Endothelial cell of umbilical vein (primary cell): ENCODE results near the gene MME. TPM values are rescaled to one million over a fixed set of nuclear protein-coding genes. Genes with fewer than 3 reads are reported as not detected.

ENCODE experiments used
- BruUV-seq: library from RNA; stranded (reverse); fragments of 400-500 nt; replicated peaks from 2 replicates; lab custom pipeline; 2021; lab: Mats Ljungman, UMichigan
- CTCF ChIA-PET: fragments of 300-600, 350-600 bp; sonication (Branson Sonifier 250); formaldehyde crosslinking; loops from one replicate; lab custom pipeline; 2021; ENCODE audit warnings: antibody characterized with exemption, inconsistent platforms; lab: Charles Lee
- POLR2A ChIA-PET: fragments of 300-600, 350-600 bp; sonication (Branson Sonifier 250); formaldehyde crosslinking; loops from one replicate; lab custom pipeline; 2021; ENCODE audit warnings: antibody characterized with exemption, inconsistent platforms; lab: Charles Lee
- DNase-seq: peaks from one replicate; pipeline ENCODE4 v3.0.0-alpha.2; 2011; ENCODE audit warnings: low read depth, low spot score
- FAIRE-seq: peaks from 2 replicates; lab custom pipeline; 2011; peaks lifted over from hg19 to GRCh38; lab: Jason Lieb, UNC
- H2AFZ ChIP-seq: 2 replicates; pipeline ENCODE4 v1.6.0; 2012; ENCODE audit warnings: low read depth, low read length, control low read depth, inconsistent platforms
- H3K27ac ChIP-seq: 2 replicates; pipeline ENCODE4 v1.5.1; 2011; ENCODE audit warnings: low read depth, mild to moderate bottlenecking, control low read depth, low read length, moderate library complexity; ENCODE audit not compliant: insufficient read depth
- H3K27me3 ChIP-seq, 2 experiments: 2 replicates each; pipeline versions ENCODE4 v1.6.0 to v1.6.1; 2011; ENCODE audit warnings: low read length in 2 of 2, mixed read lengths in 1 of 2; ENCODE audit not compliant: control insufficient read depth in 2 of 2, insufficient read depth in 2 of 2
- H3K36me3 ChIP-seq, 2 experiments: 2 replicates in 1 of 2; 3 replicates in 1 of 2; pipeline ENCODE4 v1.5.1; 2011; ENCODE audit warnings: low read length in 2 of 2, mild to moderate bottlenecking in 1 of 2, moderate library complexity in 1 of 2; ENCODE audit not compliant: control insufficient read depth in 2 of 2, insufficient read depth in 2 of 2; ENCODE audit errors: extremely low read depth in 1 of 2
- H3K4me1 ChIP-seq: 3 replicates; pipeline ENCODE4 v1.5.1; 2011; ENCODE audit warnings: mild to moderate bottlenecking, low read length; ENCODE audit not compliant: control insufficient read depth, insufficient read depth; ENCODE audit errors: extremely low read depth
- H3K4me2 ChIP-seq: 2 replicates; pipeline ENCODE4 v1.6.1; 2011; ENCODE audit warnings: low read length, control low read depth, mixed read lengths; ENCODE audit not compliant: insufficient read depth
- H3K4me3 ChIP-seq, 3 experiments: fragments of 200-600 bp in 1 of 3; sonication (generic), shearing (Covaris generic) in 1 of 3; replicated peaks in 1 of 3; 2 replicates each; pipeline ENCODE4 v1.5.1; 2011 to 2016; ENCODE audit warnings: control low read depth in 3 of 3, low read length in 3 of 3, mild to moderate bottlenecking in 2 of 3, inconsistent platforms in 1 of 3, low read depth in 1 of 3, moderate library complexity in 1 of 3; ENCODE audit not compliant: insufficient read depth in 1 of 3
- H3K79me2 ChIP-seq: 2 replicates; pipeline ENCODE4 v1.6.0; 2012; ENCODE audit warnings: low read length, inconsistent platforms; ENCODE audit not compliant: control insufficient read depth, insufficient read depth
- H3K9ac ChIP-seq: replicated peaks from 2 replicates; pipeline ENCODE3; 2011; ENCODE audit warnings: low read length, control low read depth; ENCODE audit not compliant: insufficient read depth; ENCODE audit errors: extremely low read depth
- H3K9me1 ChIP-seq: replicated peaks from 3 replicates; pipeline ENCODE4 v1.6.0; 2011; ENCODE audit warnings: mild to moderate bottlenecking, low read length; ENCODE audit not compliant: control insufficient read depth, insufficient read depth; ENCODE audit errors: extremely low read depth
- H3K9me3 ChIP-seq: replicated peaks from 2 replicates; pipeline ENCODE4 v1.5.1; 2012; ENCODE audit warnings: low read length, inconsistent platforms; ENCODE audit not compliant: control insufficient read depth, insufficient read depth
- H4K20me1 ChIP-seq: replicated peaks from 2 replicates; pipeline ENCODE3; 2011; ENCODE audit warnings: mild to moderate bottlenecking, low read length; ENCODE audit not compliant: control insufficient read depth, insufficient read depth; ENCODE audit errors: extremely low read depth
- EZH2 ChIP-seq: IDR thresholded peaks from 2 replicates; pipeline ENCODE4 v1.6.1; 2012; ENCODE audit warnings: borderline replicate concordance, low read depth, mild to moderate bottlenecking, moderate library complexity, low read length, inconsistent platforms; ENCODE audit not compliant: severe bottlenecking
- FOS ChIP-seq: IDR thresholded peaks from 2 replicates; pipeline ENCODE4 v1.6.1; 2011; ENCODE audit warnings: mild to moderate bottlenecking, low read length, moderate library complexity, borderline replicate concordance; ENCODE audit not compliant: insufficient read depth
- GATA2 ChIP-seq: IDR thresholded peaks from 2 replicates; pipeline ENCODE4 v1.7.0; 2011; ENCODE audit warnings: low read depth, mild to moderate bottlenecking, moderate library complexity, mixed read lengths, low read length; ENCODE audit not compliant: insufficient read length, insufficient read depth
- JUN ChIP-seq: IDR thresholded peaks from 2 replicates; pipeline ENCODE4 v1.6.1; 2011; ENCODE audit warnings: borderline replicate concordance, low read depth; ENCODE audit not compliant: insufficient read length, insufficient read depth
- MYC ChIP-seq: IDR thresholded peaks from one replicate; pipeline ENCODE4 v1.6.1; 2011; ENCODE audit warnings: mild to moderate bottlenecking, low read depth, low read length
- POLR2A ChIP-seq: IDR thresholded peaks from 2 replicates; pipeline ENCODE4 v1.6.1; 2012; ENCODE audit warnings: low read depth, mild to moderate bottlenecking, control low read depth, low read length
- POLR2AphosphoS5 ChIP-seq: IDR thresholded peaks from 2 replicates; pipeline ENCODE4 v1.6.1; 2012; ENCODE audit warnings: low read depth, mild to moderate bottlenecking, control low read depth, low read length, moderate library complexity; ENCODE audit not compliant: insufficient read depth
- dilution Hi-C: fragments of 300-500 bp; cut with MboI; formaldehyde crosslinking; loops from one replicate; pipeline ENCODE4 v1.15.0; 2019; ENCODE audit warnings: low sequenced_read_pairs; ENCODE audit not compliant: extremely low pct_ligation_motif_present
- intact Hi-C: fragments of 100-400 bp; cut with micrococcal nuclease; formaldehyde crosslinking; loops from one replicate; pipeline ENCODE4 v1.10.0; 2022
- polyA plus RNA-seq, 4 experiments: library from polyadenylated mRNA; depleted of rRNA in 3 of 4; stranded (reverse) in 3 of 4; unstranded in 1 of 4; fragments of >200 nt; gene quantifications; 2 replicates each; pipeline versions ENCODE4 v1.2.1 to v1.2.3, GENCODE V29; 2011 to 2012; ENCODE audit warnings: missing spikeins in 1 of 4
- total RNA-seq: library from RNA; stranded (reverse); gene quantifications from 2 replicates; pipeline ENCODE4 v1.2.3, GENCODE V29; 2021
- TF ChIP-seq, protein P1 (sequence below): IDR thresholded peaks from 2 replicates; pipeline ENCODE4 v1.6.1; 2011; ENCODE audit not compliant: insufficient read depth, insufficient read length
- TF ChIP-seq, protein P2 (sequence below), 2 donors: IDR thresholded peaks; 1 replicate in 1 of 2; 2 replicates in 1 of 2; pipeline ENCODE4 v1.5.1; 2011; ENCODE audit warnings: low read length in 2 of 2, mild to moderate bottlenecking in 2 of 2, moderate library complexity in 2 of 2, control low read depth in 1 of 2, inconsistent platforms in 1 of 2, low read depth in 1 of 2; ENCODE audit not compliant: insufficient read depth in 1 of 2; ENCODE audit errors: extremely low read depth in 1 of 2

Gene MME
- total and polyA plus RNA-seq, 2 donors (not counting 3 experiments of a cell fraction or from before 2014, with no cell fraction given), result 6.0 to 10.5 TPM

DNA sequence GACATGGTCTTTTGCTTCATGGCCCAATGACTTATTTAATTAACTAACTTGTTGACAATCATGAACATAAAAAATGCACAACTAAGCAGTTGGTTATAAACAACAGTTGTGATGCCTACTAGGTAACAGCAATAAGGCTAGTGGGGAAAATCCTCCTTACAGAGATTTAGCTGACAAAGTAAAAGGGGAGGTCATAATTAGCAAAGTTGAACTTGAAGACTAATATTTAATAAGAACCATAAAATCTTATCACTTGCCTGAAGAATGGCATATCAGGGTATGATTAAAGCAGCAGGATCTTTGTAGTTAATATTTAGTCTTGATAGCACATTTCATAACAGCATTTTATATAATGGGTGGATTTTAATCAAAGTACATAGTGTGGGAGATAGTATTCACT is 84.2 kb downstream of the MME start:
- H3K4me3 ChIP-seq, result no peak overlapping the region
- FAIRE-seq (no peak), DNase-seq (no peak)
- intact Hi-C loops (no loop called here), dilution Hi-C loops (no loop called here)
- no peaks in the 10 kb centered on the region for H3K4me1 ChIP-seq
- H2AFZ ChIP-seq, result no peak overlapping the region
- no peaks in the 10 kb centered on the region for H3K36me3 ChIP-seq
- ChIA-PET CTCF (no interaction called here), POLR2A (no interaction called here)
- no peak overlapping the region for H3K27ac ChIP-seq
- no TSS peak for BruUV-seq
- no peaks in the 10 kb centered on the region for H3K9me3 ChIP-seq
- no peak overlapping the region for H3K4me2 ChIP-seq
- TF ChIP-seq MYC, result no peak
- no peak for TF ChIP-seq GATA2
- TF ChIP-seq, protein P1, sequence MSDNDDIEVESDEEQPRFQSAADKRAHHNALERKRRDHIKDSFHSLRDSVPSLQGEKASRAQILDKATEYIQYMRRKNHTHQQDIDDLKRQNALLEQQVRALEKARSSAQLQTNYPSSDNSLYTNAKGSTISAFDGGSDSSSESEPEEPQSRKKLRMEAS, result no peak
- H3K27me3 ChIP-seq, result no peaks in the 10 kb centered on the region
- H3K79me2 ChIP-seq, result no peaks in the 10 kb centered on the region
- H3K9ac ChIP-seq, result no peak overlapping the region
- no peaks in the 10 kb centered on the region for H4K20me1 ChIP-seq
- H3K9me1 ChIP-seq, result no peaks in the 10 kb centered on the region

DNA sequence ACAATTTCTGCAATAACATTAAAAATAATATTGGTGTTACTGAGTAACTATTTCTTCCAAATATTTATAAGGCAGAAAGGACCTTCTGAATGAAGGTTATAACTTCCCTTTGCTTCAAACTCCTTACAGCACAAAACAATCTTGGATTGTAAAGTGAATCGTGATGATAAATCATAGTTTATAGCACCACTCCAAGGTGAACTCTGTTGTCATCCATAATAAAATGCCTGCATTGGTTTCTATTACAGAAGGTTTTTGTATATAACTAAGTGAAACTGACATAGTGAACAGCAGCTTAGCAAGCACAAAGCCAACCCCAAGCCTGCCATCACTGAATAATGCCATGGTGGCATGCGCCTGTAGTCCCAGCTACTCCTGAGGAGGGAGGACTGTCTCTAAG is 86.3 kb downstream of the MME start:
- no peak for FAIRE-seq
- dilution Hi-C loops, result no loop called here

More for the DNA sequence above, 86.3 kb downstream of the MME start:
- no peak overlapping the region for H3K4me2 ChIP-seq
- H4K20me1 ChIP-seq, result no peaks in the 10 kb centered on the region
- ChIA-PET CTCF (no interaction called here), POLR2A (no interaction called here)
- H3K27me3 ChIP-seq, result no peaks in the 10 kb centered on the region
- no peaks in the 10 kb centered on the region for H3K4me1 ChIP-seq
- no peak for DNase-seq
- H3K27ac ChIP-seq, result no peak overlapping the region
- no peaks in the 10 kb centered on the region for H3K36me3 ChIP-seq
- no peaks in the 10 kb centered on the region for H3K9me1 ChIP-seq
- H2AFZ ChIP-seq, result no peak overlapping the region
- TF ChIP-seq MYC (no peak), FOS (no peak), EZH2 (no peak), POLR2AphosphoS5 (no peak), JUN (no peak), POLR2A (no peak), GATA2 (no peak)
- TF ChIP-seq, protein P2, sequence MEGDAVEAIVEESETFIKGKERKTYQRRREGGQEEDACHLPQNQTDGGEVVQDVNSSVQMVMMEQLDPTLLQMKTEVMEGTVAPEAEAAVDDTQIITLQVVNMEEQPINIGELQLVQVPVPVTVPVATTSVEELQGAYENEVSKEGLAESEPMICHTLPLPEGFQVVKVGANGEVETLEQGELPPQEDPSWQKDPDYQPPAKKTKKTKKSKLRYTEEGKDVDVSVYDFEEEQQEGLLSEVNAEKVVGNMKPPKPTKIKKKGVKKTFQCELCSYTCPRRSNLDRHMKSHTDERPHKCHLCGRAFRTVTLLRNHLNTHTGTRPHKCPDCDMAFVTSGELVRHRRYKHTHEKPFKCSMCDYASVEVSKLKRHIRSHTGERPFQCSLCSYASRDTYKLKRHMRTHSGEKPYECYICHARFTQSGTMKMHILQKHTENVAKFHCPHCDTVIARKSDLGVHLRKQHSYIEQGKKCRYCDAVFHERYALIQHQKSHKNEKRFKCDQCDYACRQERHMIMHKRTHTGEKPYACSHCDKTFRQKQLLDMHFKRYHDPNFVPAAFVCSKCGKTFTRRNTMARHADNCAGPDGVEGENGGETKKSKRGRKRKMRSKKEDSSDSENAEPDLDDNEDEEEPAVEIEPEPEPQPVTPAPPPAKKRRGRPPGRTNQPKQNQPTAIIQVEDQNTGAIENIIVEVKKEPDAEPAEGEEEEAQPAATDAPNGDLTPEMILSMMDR (IDR thresholded peaks at IDR 0.05; ENCODE audit: extremely low read depth in 1 of 2, insufficient read depth in 1 of 2, low read depth in 1 of 2, low read length in 2 of 2), result no peak
- TF ChIP-seq, protein P1, result no peak
- BruUV-seq, result no TSS peak
- intact Hi-C loops, result no loop called here
- H3K79me2 ChIP-seq, result no peaks in the 10 kb centered on the region
- no peak overlapping the region for H3K9ac ChIP-seq
- H3K9me3 ChIP-seq, result no peaks in the 10 kb centered on the region
- H3K4me3 ChIP-seq, result no peak overlapping the region
